Cardiac septum (tissue), 1 donor: ENCODE data around the gene SPIC. TPM values are rescaled to one million over a fixed set of nuclear protein-coding genes. Genes with fewer than 3 reads are reported as not detected.
"Not testable (repeated sequence)": the region's sequence is repeated elsewhere in the genome, so short reads cannot be mapped to it uniquely, and the experiment has no call there.

Source experiments
- DNase-seq: peaks from one replicate; pipeline ENCODE4 v3.0.0-alpha.2; 2020; ENCODE audit warnings: low spot score
- intact Hi-C: fragments of 100-400 bp; cut with DNase I; formaldehyde crosslinking; loops from one replicate; pipeline ENCODE4 v1.14.0; 2022
- long read RNA-seq: library from polyadenylated mRNA; unstranded; transcript quantifications from one replicate; pipeline ENCODE4 v2.0.0, GENCODE V29; 2021
- total RNA-seq: library from RNA; stranded (reverse); fragmentation: NEBNext Ultra II Directional; extraction: Animal tissue kit (Norgen Biotek cat#: 25700); gene quantifications from one replicate; pipeline ENCODE4 v1.2.1, GENCODE V29; 2021
- donor health status: DM: no; HTN: no; CAD: no.

Gene SPIC
- not detected for total RNA-seq
- long read RNA-seq = 0 reads

- intact Hi-C loops = no loop called here
Measured at GRCh38 chr12:101474711-101475386, at the start of gene SPIC. Gene SPIC, plus strand, starts transcription at chr12:101475336. Its CDS starts 1,569 bp downstream, at chr12:101476905.

GRCh38 chr12:101430456-101430855, 44.7 kb upstream of the SPIC start:
- DNase-seq = no peak
- intact Hi-C loops = no loop called here

More at GRCh38 chr12:101474711-101475386, at the start of gene SPIC:
- DNase-seq = no peak

- intact Hi-C loops = no loop called here
- no peak for DNase-seq
Measured at GRCh38 chr12:101436136-101436535, 39.0 kb upstream of the SPIC start.

GRCh38 chr12:101439236-101439635, 35.9 kb upstream of the SPIC start:
- DNase-seq = no peak

GRCh38 chr12:101441461-101442224, 33.5 kb upstream of the SPIC start:
- intact Hi-C loops = no loop called here

More at GRCh38 chr12:101439236-101439635, 35.9 kb upstream of the SPIC start:
- intact Hi-C loops = no loop called here

GRCh38 chr12:101455685-101456084, 19.5 kb upstream of the SPIC start:
- no peak for DNase-seq
- intact Hi-C loops = no loop called here

More at GRCh38 chr12:101441461-101442224, 33.5 kb upstream of the SPIC start:
- no peak for DNase-seq

GRCh38 chr12:101459642-101460346, 15.3 kb upstream of the SPIC start:
- no peak for DNase-seq
- intact Hi-C loops = no loop called here

- intact Hi-C loops = no loop called here
- DNase-seq = no peak
Measured at GRCh38 chr12:101468948-101469347, 6.2 kb upstream of the SPIC start.

- DNase-seq = no peak
- intact Hi-C loops = no loop called here
Measured at GRCh38 chr12:101470939-101471338, 4.2 kb upstream of the SPIC start.

GRCh38 chr12:101471878-101472277, 3.3 kb upstream of the SPIC start:
- DNase-seq, intact Hi-C loops: not testable (repeated sequence)

GRCh38 chr12:101474248-101474647, 888 bp upstream of the SPIC start:
- intact Hi-C loops = no loop called here
- no peak for DNase-seq

GRCh38 chr12:101475751-101476305, 692 bp downstream of the SPIC start:
- no peak for DNase-seq
- intact Hi-C loops = no loop called here

- intact Hi-C loops = no loop called here
- DNase-seq = no peak
Measured at GRCh38 chr12:101480849-101481248, 5.7 kb downstream of the SPIC start.

GRCh38 chr12:101485021-101485420, 9.9 kb downstream of the SPIC start:
- intact Hi-C loops = no loop called here

GRCh38 chr12:101488469-101488868, 13.3 kb downstream of the SPIC start:
- intact Hi-C loops = no loop called here
- no peak for DNase-seq

More at GRCh38 chr12:101485021-101485420, 9.9 kb downstream of the SPIC start:
- no peak for DNase-seq

- intact Hi-C loops = no loop called here
- no peak for DNase-seq
Measured at GRCh38 chr12:101490286-101490920, 15.3 kb downstream of the SPIC start.

- no peak for DNase-seq
- intact Hi-C loops = no loop called here
Measured at GRCh38 chr12:101491329-101491728, 16.2 kb downstream of the SPIC start.

- intact Hi-C loops = no loop called here
- no peak for DNase-seq
Measured at GRCh38 chr12:101493556-101493955, 18.4 kb downstream of the SPIC start.

- intact Hi-C loops = no loop called here
- no peak for DNase-seq
Measured at GRCh38 chr12:101498252-101498651, 23.1 kb downstream of the SPIC start.
